Rectal smooth muscle tissue (tissue), 1 donor: ENCODE results near the gene SPTLC3.

Experiments used
- H3K27ac ChIP-seq: one replicate; pipeline ENCODE4 v1.7.0; 2013; ENCODE audit warnings: low read depth, low read length, inconsistent platforms
- H3K27me3 ChIP-seq: one replicate; pipeline ENCODE4 v1.7.0; 2013; ENCODE audit warnings: low read length; ENCODE audit not compliant: control insufficient read depth, insufficient read depth
- H3K36me3 ChIP-seq: one replicate; pipeline ENCODE4 v1.7.0; 2013; ENCODE audit warnings: low read length; ENCODE audit not compliant: control insufficient read depth, insufficient read depth
- H3K4me1 ChIP-seq: one replicate; pipeline ENCODE4 v1.7.0; 2013; ENCODE audit warnings: low read length; ENCODE audit not compliant: control insufficient read depth, insufficient read depth
- H3K4me3 ChIP-seq: one replicate; pipeline ENCODE4 v1.7.0; 2013; ENCODE audit warnings: low read length
- H3K9ac ChIP-seq: one replicate; pipeline ENCODE4 v1.7.0; 2013; ENCODE audit warnings: low read length

Gene SPTLC3

DNA sequence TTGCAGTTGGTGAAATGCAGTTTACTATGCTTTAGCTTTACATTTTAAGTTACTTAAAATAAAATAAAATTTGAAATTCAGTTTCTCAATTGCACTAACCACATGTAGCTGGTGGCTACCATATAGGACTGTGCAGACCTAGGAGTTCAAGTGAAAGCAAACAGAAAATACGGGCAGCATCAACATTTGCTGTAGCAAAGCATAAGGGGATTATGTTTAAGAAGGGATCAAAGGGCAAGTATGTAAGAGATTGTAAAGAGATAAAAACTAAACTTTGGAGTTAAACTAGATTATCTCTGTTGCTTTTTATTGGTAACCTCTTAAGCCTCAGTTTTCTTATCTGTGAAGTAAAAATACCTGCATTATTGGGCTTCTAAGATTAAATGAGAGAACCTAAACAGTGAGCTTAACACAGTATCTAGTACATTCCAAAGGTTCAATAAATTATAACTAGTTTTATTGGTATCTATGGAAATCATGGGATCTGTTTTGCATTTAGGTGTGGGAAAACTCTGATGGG lies 81.2 kb downstream of the SPTLC3 start:
- H3K9ac ChIP-seq = no peak overlapping the region

DNA sequence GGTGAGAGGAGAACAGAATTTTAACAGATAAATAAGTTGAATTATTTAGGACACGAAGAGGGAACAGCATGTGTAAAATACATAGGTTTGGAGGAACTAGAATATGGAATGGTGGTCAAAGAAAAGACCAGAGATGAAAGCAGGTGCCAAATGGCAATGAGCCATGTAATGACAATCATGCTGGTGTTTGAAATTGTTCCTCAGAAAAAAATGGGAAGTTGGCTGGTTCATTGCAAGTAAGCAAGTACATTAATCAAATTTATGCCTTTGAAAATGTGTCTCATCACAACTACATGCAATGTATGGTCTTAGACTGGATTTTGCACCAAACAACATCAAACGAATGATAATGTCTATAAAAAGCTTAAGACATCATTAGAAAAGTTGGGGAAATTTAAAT lies 83.3 kb downstream of the SPTLC3 start:
- H3K9ac ChIP-seq = no peak overlapping the region
- no peak overlapping the region for H3K27ac ChIP-seq
- H3K4me3 ChIP-seq = no peak overlapping the region
- no peaks in the 10 kb centered on the region for H3K27me3 ChIP-seq
- no peaks in the 10 kb centered on the region for H3K36me3 ChIP-seq
- no peaks in the 10 kb centered on the region for H3K4me1 ChIP-seq

More for the DNA sequence above, 81.2 kb downstream of the SPTLC3 start:
- Histone ChIP-seq H3K4me1 (no peaks in the 10 kb centered on the region), H3K27ac (no peak overlapping the region), H3K36me3 (no peaks in the 10 kb centered on the region), H3K27me3 (no peaks in the 10 kb centered on the region), H3K4me3 (no peak overlapping the region)

DNA sequence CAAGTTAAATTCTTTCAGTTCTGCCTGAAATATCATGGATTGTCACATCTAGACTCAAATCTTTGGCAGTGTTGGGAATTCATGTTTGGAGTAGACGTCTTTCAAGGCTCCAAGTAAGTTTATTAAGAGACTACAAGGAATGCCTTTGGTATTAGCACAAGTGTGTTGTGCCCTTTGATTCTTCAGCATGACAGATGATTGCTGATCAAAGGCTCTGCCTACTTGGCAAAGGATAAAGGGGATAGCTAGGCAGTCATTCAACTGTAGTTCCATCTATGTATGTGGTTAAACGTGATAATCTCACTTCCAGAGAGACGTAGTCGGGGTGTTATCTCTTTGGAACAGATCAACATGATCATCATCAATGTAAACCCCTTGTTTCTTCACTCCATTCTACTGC lies 86.2 kb downstream of the SPTLC3 start:
- Histone ChIP-seq H3K36me3 (no peaks in the 10 kb centered on the region), H3K27me3 (no peaks in the 10 kb centered on the region), H3K4me3 (no peak overlapping the region), H3K9ac (no peak overlapping the region), H3K4me1 (no peaks in the 10 kb centered on the region), H3K27ac (no peak overlapping the region)

DNA sequence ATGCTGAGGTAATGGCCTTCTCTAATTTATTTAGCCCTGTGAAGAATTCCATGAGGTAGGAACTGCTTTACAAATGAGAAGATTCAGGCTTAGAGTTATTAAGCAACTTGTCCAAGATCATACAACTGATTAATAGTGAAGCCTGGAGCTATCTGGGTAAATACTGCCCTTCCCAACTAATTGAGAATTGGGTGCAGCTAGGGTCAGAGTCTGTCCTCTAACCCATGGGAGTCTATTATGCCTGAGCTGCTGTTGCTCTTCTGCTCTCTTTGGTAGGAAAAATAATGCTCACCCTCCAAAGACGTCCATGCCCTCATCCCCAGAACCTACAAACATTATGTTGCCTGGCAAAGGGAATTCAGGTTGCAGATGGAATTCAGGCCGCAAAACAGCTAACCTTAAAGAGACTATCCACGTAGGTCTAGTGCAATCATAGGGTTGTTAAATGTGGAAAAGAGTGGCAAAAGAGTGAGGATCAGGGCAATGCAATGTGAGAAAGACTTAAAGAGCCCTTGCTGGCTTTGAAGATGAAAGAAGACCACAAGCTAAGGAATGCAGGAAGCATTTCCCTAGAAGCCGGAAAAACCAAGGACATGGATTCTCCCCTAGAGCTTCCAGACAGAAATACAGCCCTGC lies 90.1 kb downstream of the SPTLC3 start:
- no peaks in the 10 kb centered on the region for H3K4me1 ChIP-seq
- no peak overlapping the region for H3K27ac ChIP-seq
- H3K27me3 ChIP-seq = no peaks in the 10 kb centered on the region
- H3K36me3 ChIP-seq = no peaks in the 10 kb centered on the region
- H3K4me3 ChIP-seq = no peak overlapping the region
- no peak overlapping the region for H3K9ac ChIP-seq

DNA sequence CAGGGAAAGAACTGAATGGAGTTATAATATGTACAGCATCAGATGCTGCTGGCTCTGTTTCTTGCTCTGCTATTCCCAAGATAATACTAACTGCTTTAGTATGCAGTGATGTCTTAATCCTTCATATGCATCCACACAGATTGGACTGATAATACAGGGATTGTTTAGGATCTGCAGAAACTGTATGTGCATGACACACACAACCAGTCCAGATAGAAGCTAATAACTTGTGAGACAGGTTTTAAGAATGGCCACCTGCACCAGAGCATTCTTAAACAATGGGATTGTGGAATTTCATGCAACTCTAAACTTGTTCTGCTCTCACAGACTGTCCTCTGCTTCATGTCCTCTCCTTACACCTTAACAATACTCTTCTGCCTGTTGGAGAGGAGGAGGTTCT lies 90.9 kb downstream of the SPTLC3 start:
- no peak overlapping the region for H3K9ac ChIP-seq
- H3K4me1 ChIP-seq = no peaks in the 10 kb centered on the region
- H3K36me3 ChIP-seq = no peaks in the 10 kb centered on the region
- H3K4me3 ChIP-seq = no peak overlapping the region
- no peak overlapping the region for H3K27ac ChIP-seq
- no peaks in the 10 kb centered on the region for H3K27me3 ChIP-seq

DNA sequence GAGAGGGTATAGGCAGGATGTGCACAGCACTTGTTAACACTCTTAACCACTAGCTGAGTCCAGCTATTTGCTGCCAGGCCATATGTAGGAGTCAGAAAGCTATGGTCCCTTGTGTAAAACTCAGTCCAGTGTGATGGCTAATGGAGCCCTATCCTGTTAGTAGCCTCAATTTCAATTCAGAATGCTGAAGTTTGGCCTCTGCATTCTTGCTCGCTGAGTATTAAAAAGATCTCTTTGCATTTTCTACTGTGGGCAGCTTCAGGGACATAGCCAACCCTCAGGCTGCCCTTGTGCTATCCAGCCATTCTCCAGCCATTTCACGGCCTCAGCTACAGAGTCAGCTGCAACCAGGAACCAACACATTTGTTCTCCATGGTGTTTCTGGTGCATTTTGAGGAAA lies 92.5 kb downstream of the SPTLC3 start:
- Histone ChIP-seq H3K36me3 (no peaks in the 10 kb centered on the region), H3K27ac (no peak overlapping the region), H3K9ac (no peak overlapping the region), H3K4me1 (no peaks in the 10 kb centered on the region), H3K27me3 (no peaks in the 10 kb centered on the region), H3K4me3 (no peak overlapping the region)

DNA sequence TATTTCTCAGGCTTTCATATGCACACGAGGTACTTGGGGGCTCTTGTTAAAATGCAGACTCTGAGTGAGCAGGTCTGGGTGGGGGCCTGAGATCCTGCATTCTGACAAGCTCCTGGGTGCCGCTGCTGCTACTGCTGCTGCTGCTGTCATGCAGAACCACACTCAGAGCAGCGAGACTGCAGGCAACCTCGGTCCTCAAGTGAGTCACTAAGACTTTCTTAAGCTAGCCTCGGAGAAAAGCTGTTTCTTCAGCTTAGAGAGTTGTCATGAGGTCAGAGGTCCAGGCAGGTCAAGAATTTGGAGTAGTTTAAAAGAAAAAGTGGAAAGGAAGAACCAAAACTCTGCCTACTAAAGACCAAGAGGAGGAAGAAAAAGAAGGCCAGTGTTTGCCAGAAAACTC lies 92.9 kb downstream of the SPTLC3 start:
- Histone ChIP-seq H3K27ac (no peak overlapping the region), H3K4me1 (no peaks in the 10 kb centered on the region)

DNA sequence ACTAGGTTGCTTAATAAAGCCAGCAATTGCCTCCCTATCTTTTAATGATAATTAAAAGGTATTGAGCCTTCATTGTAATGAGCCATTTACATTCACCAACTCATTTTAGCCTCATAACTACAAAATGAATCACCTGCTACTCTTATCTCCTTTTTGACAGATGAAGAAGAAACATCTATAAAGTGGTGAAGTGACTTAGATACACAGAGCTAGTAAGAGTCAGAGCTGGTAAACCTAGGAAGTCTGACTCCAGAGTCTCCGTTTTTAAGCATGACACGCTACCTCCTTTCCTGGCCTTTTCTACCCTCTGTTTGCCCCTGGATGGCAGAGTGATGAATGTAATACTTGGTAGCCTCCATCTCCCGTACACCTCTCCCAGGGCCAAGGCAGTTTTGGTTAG lies 93.5 kb downstream of the SPTLC3 start:
- no peak overlapping the region for H3K4me3 ChIP-seq
- H3K9ac ChIP-seq = no peak overlapping the region
- H3K4me1 ChIP-seq = no peaks in the 10 kb centered on the region
- H3K27me3 ChIP-seq = no peaks in the 10 kb centered on the region
- H3K36me3 ChIP-seq = no peaks in the 10 kb centered on the region
- no peak overlapping the region for H3K27ac ChIP-seq

More for the DNA sequence above, 92.9 kb downstream of the SPTLC3 start:
- Histone ChIP-seq H3K4me3 (no peak overlapping the region), H3K36me3 (no peaks in the 10 kb centered on the region), H3K9ac (no peak overlapping the region), H3K27me3 (no peaks in the 10 kb centered on the region)

DNA sequence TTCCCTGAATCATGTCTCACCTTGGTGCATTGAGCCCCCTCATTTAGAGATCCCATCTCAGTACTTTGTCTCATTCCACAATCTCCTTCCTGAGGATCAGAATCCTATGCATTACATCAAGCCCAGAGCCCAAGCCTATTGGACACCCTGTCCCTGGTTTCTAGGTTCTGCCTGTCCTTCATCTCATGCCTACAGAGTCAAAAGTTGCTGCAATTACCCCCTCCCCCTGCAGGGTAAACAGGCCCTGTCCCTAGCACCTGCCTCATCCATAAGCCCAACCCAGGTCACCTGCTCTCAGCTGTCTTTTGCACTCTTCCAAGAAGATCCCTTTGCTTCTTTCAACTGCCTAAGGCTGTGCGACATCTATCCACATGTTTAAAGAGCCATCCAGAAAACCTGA lies 93.9 kb downstream of the SPTLC3 start:
- no peaks in the 10 kb centered on the region for H3K27me3 ChIP-seq
- H3K9ac ChIP-seq = no peak overlapping the region
- no peak overlapping the region for H3K4me3 ChIP-seq
- H3K27ac ChIP-seq = no peak overlapping the region
- H3K4me1 ChIP-seq = no peaks in the 10 kb centered on the region
- H3K36me3 ChIP-seq = no peaks in the 10 kb centered on the region

DNA sequence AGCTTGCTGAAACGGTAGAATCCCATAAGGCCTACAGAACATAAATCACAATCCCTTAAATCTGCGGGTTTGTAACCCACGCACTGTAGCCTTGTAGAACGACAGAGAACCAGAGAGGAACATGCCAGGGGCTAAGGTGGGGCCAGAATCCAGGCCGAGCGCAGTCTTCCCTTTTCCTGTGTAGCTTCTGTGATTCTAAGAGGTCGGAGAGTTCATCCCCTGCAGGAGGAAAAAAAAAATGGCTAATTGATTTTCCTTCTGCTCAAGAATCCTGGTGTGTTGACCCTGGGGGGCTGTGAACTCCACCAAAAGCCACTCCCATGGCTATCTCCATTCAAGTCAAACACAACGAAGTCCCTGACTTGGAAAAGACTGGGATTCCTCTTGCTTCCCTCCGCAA lies 96.3 kb downstream of the SPTLC3 start:
- H3K4me3 ChIP-seq = no peak overlapping the region
- no peaks in the 10 kb centered on the region for H3K4me1 ChIP-seq
- no peaks in the 10 kb centered on the region for H3K36me3 ChIP-seq
- H3K9ac ChIP-seq = no peak overlapping the region
- H3K27me3 ChIP-seq = no peaks in the 10 kb centered on the region
- H3K27ac ChIP-seq = no peak overlapping the region

DNA sequence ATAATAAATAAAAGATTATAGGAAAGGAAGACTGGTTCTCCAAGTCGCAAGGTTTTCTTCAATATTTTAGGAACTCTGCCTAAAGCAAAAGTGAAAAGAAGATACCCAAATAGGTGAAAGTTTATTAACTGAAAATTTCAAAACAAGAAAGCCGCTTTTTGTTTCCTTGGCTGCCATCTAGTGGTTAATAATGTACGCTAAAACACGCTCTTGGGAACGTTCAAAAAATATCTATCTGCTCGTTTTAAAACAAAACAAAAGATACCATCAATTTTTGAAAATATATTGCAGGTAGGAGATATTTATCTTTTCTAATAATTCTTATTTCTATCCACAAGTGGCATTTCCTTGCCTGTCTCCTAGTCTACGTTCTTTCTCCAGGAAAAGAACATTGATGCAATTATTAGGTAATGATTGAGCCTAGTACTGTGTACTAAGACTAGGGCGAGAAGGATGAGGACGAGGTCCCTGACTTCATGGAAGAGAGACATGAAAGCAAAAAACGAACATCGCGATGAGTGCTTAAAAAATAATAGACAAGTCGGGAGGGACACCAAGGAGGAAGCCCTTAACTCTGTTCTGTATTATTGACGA lies 97.2 kb downstream of the SPTLC3 start:
- H3K27ac ChIP-seq = no peak overlapping the region
- no peak overlapping the region for H3K4me3 ChIP-seq
- no peaks in the 10 kb centered on the region for H3K27me3 ChIP-seq
- no peaks in the 10 kb centered on the region for H3K4me1 ChIP-seq
- H3K9ac ChIP-seq = no peak overlapping the region
- no peaks in the 10 kb centered on the region for H3K36me3 ChIP-seq

DNA sequence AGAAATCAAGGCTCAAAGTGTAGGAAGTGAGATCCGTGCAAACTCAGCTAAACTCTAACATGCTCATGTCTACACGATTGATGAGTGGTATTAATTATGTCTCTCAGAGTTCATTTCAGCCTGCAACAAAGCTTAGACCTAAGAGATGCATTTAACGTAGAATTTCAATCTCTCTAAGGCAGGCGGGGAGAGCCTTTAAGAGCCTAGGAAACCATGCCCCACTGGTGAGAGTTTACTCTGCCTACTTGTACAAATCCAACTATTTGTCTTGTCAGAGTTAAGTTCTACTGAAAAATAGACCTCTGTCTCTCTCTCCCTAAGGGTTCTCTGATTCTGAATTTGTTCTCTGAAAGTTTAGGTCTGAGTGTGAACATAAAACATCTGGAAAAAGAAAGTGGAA lies 100.9 kb downstream of the SPTLC3 start:
- H3K4me1 ChIP-seq = no peaks in the 10 kb centered on the region

DNA sequence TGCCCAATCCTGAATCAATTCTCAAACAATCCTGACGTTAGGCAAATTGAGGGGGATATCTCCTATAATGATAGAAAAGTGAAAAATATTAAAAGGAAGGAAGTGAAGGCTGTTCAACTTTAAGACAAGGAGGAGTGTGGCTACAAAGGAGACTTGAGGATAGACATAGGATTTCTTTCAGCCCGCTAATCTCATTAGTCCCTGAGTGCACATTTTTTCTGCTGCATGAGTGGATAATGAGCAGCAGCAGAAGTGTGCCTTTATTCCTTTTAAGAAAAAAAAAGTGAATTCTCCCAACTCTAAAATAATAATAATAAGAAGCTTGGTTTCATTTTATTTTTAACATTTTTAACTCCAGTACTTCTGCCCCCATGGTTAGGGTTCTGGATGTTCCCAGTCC lies 102.0 kb downstream of the SPTLC3 start:
- H3K36me3 ChIP-seq = no peaks in the 10 kb centered on the region
- H3K9ac ChIP-seq = no peak overlapping the region
- H3K27ac ChIP-seq = no peak overlapping the region
- H3K27me3 ChIP-seq = no peaks in the 10 kb centered on the region
- no peaks in the 10 kb centered on the region for H3K4me1 ChIP-seq
- no peak overlapping the region for H3K4me3 ChIP-seq

More for the DNA sequence above, 100.9 kb downstream of the SPTLC3 start:
- no peak overlapping the region for H3K4me3 ChIP-seq
- H3K27me3 ChIP-seq = no peaks in the 10 kb centered on the region
- H3K27ac ChIP-seq = no peak overlapping the region
- H3K36me3 ChIP-seq = no peaks in the 10 kb centered on the region
- no peak overlapping the region for H3K9ac ChIP-seq
